NB4 (cell line): ENCODE results near the gene ATXN1.

Experiments
- MAX ChIP-seq: IDR thresholded peaks from 2 replicates; pipeline ENCODE4 v1.6.1; 2011; ENCODE audit warnings: low read depth, low read length
- MYC ChIP-seq: IDR thresholded peaks from 2 replicates; pipeline ENCODE4 v1.6.1; 2011; ENCODE audit warnings: low read depth, low read length
- POLR2A ChIP-seq: IDR thresholded peaks from 2 replicates; pipeline ENCODE4 v1.6.1; 2011; ENCODE audit warnings: mild to moderate bottlenecking; ENCODE audit not compliant: insufficient read length; ENCODE audit errors: extremely low read depth
- TF ChIP-seq, protein P1 (sequence below): IDR thresholded peaks from one replicate; pipeline ENCODE4 v1.5.1; 2012; ENCODE audit warnings: low read depth, low read length

DNA sequence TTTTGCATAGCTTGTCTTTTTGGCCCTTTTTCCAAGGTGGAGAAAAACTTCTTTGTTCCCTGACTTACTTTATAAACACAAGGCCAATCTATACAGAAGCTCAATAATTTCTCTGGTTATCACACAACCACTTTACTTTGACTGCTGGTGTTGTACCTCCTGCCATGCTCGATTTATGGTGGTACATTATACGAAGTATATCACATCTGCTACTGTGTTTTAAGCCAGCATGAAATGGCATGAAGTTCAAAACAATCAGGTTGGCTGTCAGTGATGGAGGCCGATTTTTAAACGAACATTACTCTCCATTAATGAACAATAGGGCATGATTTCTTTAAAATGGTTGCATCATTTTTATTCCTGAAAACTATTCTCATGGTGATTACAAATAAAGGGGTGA, 21.0 kb upstream of the ATXN1 start:
- TF ChIP-seq, protein P1, sequence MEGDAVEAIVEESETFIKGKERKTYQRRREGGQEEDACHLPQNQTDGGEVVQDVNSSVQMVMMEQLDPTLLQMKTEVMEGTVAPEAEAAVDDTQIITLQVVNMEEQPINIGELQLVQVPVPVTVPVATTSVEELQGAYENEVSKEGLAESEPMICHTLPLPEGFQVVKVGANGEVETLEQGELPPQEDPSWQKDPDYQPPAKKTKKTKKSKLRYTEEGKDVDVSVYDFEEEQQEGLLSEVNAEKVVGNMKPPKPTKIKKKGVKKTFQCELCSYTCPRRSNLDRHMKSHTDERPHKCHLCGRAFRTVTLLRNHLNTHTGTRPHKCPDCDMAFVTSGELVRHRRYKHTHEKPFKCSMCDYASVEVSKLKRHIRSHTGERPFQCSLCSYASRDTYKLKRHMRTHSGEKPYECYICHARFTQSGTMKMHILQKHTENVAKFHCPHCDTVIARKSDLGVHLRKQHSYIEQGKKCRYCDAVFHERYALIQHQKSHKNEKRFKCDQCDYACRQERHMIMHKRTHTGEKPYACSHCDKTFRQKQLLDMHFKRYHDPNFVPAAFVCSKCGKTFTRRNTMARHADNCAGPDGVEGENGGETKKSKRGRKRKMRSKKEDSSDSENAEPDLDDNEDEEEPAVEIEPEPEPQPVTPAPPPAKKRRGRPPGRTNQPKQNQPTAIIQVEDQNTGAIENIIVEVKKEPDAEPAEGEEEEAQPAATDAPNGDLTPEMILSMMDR = no peak
- TF ChIP-seq POLR2A (no peak), MAX (no peak), MYC (no peak)
